Epithelial cell of proximal tubule (primary cell): Measurements from ENCODE around the gene PTPN22. TPM values are rescaled to one million over a fixed set of nuclear protein-coding genes. Genes with fewer than 3 reads are reported as not detected.

Experiments
- DNase-seq: peaks from one replicate; pipeline ENCODE4 v3.0.0-alpha.2; 2011; ENCODE audit warnings: low read depth
- H3K4me3 ChIP-seq: 2 replicates; pipeline ENCODE4 v1.5.1; 2011; ENCODE audit warnings: low read depth, mild to moderate bottlenecking, low read length
- total RNA-seq: library from RNA; depleted of rRNA; stranded (reverse); fragments of >200 nt; gene quantifications from 2 replicates; pipeline ENCODE4 v1.2.3, GENCODE V29; 2015
- TF ChIP-seq, protein P1 (sequence below): conservative IDR thresholded peaks from 2 replicates; pipeline ENCODE4 v1.5.1; 2012; ENCODE audit warnings: low read depth, mild to moderate bottlenecking, low read length

Gene PTPN22
- total RNA-seq, 1 donor from 2014 or later, result not detected

- H3K4me3 ChIP-seq, result no peak overlapping the region
- TF ChIP-seq, protein P1, sequence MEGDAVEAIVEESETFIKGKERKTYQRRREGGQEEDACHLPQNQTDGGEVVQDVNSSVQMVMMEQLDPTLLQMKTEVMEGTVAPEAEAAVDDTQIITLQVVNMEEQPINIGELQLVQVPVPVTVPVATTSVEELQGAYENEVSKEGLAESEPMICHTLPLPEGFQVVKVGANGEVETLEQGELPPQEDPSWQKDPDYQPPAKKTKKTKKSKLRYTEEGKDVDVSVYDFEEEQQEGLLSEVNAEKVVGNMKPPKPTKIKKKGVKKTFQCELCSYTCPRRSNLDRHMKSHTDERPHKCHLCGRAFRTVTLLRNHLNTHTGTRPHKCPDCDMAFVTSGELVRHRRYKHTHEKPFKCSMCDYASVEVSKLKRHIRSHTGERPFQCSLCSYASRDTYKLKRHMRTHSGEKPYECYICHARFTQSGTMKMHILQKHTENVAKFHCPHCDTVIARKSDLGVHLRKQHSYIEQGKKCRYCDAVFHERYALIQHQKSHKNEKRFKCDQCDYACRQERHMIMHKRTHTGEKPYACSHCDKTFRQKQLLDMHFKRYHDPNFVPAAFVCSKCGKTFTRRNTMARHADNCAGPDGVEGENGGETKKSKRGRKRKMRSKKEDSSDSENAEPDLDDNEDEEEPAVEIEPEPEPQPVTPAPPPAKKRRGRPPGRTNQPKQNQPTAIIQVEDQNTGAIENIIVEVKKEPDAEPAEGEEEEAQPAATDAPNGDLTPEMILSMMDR, result no peak
- DNase-seq, result no peak
Measured at GRCh38 chr1:113850127-113850796, 21.2 kb downstream of the PTPN22 start.

- TF ChIP-seq, protein P1, result no peak
- no peak for DNase-seq
- H3K4me3 ChIP-seq, result no peak overlapping the region
Measured at GRCh38 chr1:113849072-113849471, 22.4 kb downstream of the PTPN22 start.

DNA sequence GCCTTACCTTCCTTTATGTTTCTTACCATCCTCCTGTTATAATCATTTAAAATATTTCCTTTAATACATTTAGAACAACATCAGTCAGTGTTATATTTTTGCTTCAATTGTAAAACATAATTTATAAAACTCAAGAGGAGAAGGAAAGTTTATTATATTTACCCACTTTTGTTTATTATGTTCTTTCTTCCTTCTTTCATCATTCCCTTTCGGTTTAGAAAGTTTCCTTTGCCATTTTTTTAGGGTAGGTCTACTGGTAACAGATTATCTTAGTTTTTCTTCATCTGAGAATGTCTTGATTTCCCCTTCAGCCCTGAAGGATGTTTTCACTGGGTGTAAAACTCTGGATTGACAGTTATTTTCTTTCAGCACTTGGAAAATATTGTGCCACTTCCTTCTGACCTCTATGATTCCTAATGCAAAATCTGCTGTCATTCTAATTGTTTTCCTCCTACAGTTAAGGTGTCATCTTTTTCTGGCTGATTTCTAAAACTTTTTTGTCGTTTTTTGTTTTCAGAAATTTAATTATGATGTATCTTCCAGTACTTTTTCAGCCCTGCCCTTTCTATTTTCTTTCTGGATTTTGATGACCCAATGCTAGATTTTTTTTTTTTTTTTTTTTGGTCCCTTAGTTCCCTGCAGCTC is 25.0 kb downstream of the PTPN22 start:
- H3K4me3 ChIP-seq, result no peak overlapping the region
- TF ChIP-seq, protein P1, result no peak
- no peak for DNase-seq

DNA sequence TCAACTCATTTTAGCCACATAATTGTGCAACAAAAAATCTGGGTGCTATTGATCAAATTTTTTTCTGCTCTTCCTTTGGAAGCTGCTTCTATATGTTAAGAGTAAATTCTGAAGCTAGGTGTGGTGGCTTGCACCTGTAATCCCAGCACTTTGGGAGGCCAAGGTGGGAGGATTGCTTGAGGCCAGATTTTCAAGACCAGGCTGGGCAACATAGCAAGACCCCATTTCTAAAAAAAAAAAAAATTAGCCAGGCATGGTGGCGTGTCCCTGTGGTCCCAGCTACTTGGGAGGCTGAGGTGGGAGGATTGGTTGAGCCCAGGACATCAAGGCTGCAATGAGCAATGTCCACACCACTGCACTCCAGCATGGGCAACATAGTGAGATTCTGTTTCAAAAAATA is 35.0 kb downstream of the PTPN22 start:
- TF ChIP-seq, protein P1, result no peak
- no peak overlapping the region for H3K4me3 ChIP-seq
- no peak for DNase-seq

DNA sequence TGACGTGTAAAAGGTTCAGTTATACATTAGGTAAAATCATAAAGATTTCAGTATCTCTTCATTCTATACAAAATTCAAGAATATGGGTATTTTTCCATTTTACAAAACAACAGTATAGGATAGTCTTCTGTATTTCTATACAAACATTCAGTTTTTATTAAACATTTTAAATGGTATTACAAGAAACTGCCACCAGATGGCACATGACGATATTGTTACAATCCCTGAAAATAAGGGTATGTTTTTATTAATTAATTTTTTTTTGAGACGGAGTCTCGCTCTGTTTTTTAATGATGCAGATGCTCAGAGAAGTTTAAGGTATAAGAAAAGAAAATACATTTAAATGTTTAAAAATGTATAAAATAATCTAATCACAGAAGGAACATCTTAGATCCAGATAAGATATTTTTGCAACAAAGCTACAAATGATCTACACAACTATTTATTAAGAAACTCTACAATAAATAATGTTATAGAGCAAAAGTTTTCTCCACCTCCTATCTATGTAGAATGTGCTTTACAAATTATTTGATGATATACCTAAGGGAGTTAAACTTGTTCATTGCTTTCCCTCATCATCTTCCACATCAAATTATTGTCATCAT is 35.7 kb downstream of the PTPN22 start:
- DNase-seq, result no peak
- no peak overlapping the region for H3K4me3 ChIP-seq
- TF ChIP-seq, protein P1, result peak; percentile 51

DNA sequence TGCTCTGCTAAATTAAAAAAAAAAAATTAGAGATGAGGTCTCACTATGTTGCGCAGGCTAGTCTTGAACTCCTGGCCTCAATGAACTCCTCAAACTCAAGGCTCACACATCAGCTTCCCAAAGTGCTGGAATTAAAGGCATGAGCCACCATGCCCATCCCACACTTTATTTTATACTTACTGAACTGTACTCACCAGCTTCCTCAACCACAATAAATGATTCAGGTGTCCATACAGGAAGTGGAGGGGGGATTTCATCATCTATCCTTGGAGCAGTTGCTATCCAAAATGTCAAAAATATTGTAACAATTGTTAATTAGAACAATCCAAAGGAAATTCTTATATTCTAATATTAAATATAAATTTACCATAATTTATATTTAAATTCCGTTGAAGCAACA is 36.8 kb downstream of the PTPN22 start:
- no peak overlapping the region for H3K4me3 ChIP-seq
- DNase-seq, result no peak
- TF ChIP-seq, protein P1, result no peak
